H9 (cell line): ENCODE measurements around the gene ALDH1A3. TPM values are rescaled to one million over a fixed set of nuclear protein-coding genes. Genes with fewer than 3 reads are reported as not detected.
A peak's percentile ranks its signal among the peaks of the same experiment; 100 is the strongest.

ENCODE experiments used
- DNase-seq: peaks from one replicate; pipeline ENCODE4 v3.0.0-alpha.2; 2017
- H2AFZ ChIP-seq: one replicate; pipeline ENCODE4 v1.6.1; 2013; ENCODE audit warnings: mild to moderate bottlenecking, low read length, control low read depth, moderate library complexity
- H2AK5ac ChIP-seq: 2 replicates; pipeline ENCODE4 v1.6.1; 2013; ENCODE audit warnings: low read length, control low read depth, mixed read lengths; ENCODE audit not compliant: insufficient read length
- H2BK120ac ChIP-seq: one replicate; pipeline ENCODE4 v1.6.1; 2013; ENCODE audit warnings: low read depth, mild to moderate bottlenecking, low read length, control low read depth, inconsistent platforms; ENCODE audit not compliant: poor library complexity, severe bottlenecking
- H2BK12ac ChIP-seq: 2 replicates; pipeline ENCODE4 v1.6.1; 2013; ENCODE audit warnings: low read length, control low read depth, mixed read lengths, low read depth; ENCODE audit not compliant: insufficient read length
- H2BK15ac ChIP-seq: 2 replicates; pipeline ENCODE4 v1.6.1; 2013; ENCODE audit warnings: low read depth, low read length, control low read depth
- H2BK20ac ChIP-seq: one replicate; pipeline ENCODE4 v1.6.1; 2013; ENCODE audit warnings: low read depth, mild to moderate bottlenecking, low read length, control low read depth, inconsistent platforms; ENCODE audit not compliant: poor library complexity, severe bottlenecking
- H2BK5ac ChIP-seq: 2 replicates; pipeline ENCODE4 v1.6.1; 2013; ENCODE audit warnings: low read length, control low read depth, mixed read lengths; ENCODE audit not compliant: insufficient read length
- H3K14ac ChIP-seq: 2 replicates; pipeline ENCODE4 v1.6.1; 2013; ENCODE audit warnings: low read length, control low read depth; ENCODE audit not compliant: insufficient read depth
- H3K18ac ChIP-seq: 2 replicates; pipeline ENCODE4 v1.6.1; 2013; ENCODE audit warnings: low read depth, mild to moderate bottlenecking, mixed read lengths, low read length, control low read depth; ENCODE audit not compliant: insufficient read length
- H3K23ac ChIP-seq: 2 replicates; pipeline ENCODE4 v1.6.1; 2013; ENCODE audit warnings: low read length, control low read depth, mixed read lengths, low read depth; ENCODE audit not compliant: insufficient read length
- H3K23me2 ChIP-seq: 2 replicates; pipeline ENCODE4 v1.6.1; 2013; ENCODE audit warnings: low read depth, mild to moderate bottlenecking, mixed read lengths, low read length, control low read depth; ENCODE audit not compliant: insufficient read length, poor library complexity, severe bottlenecking
- H3K27ac ChIP-seq: 2 replicates; pipeline ENCODE4 v1.5.1; 2013; ENCODE audit warnings: low read length, control low read depth, mixed read lengths, low read depth; ENCODE audit not compliant: insufficient read length
- H3K27me3 ChIP-seq: 2 replicates; pipeline ENCODE4 v1.6.1; 2013; ENCODE audit warnings: low read length, control low read depth, inconsistent platforms; ENCODE audit not compliant: insufficient read depth
- H3K4ac ChIP-seq: 2 replicates; pipeline ENCODE4 v1.6.1; 2013; ENCODE audit warnings: low read depth, mild to moderate bottlenecking, control low read depth, inconsistent platforms, low read length, moderate library complexity
- H3K4me1 ChIP-seq: 2 replicates; pipeline ENCODE4 v1.6.1; 2013; ENCODE audit warnings: low read length, control low read depth, inconsistent platforms; ENCODE audit not compliant: insufficient read depth
- H3K4me2 ChIP-seq: 2 replicates; pipeline ENCODE4 v1.6.1; 2013; ENCODE audit warnings: low read length, control low read depth, mixed read lengths; ENCODE audit not compliant: insufficient read length, insufficient read depth
- H3K56ac ChIP-seq: 2 replicates; pipeline ENCODE4 v1.6.1; 2013; ENCODE audit warnings: low read depth, mild to moderate bottlenecking, mixed read lengths, low read length, control low read depth; ENCODE audit not compliant: insufficient read length
- H3K79me1 ChIP-seq: 2 replicates; pipeline ENCODE4 v1.6.1; 2013; ENCODE audit warnings: low read depth, mild to moderate bottlenecking, moderate library complexity, low read length, control low read depth, inconsistent platforms; ENCODE audit not compliant: insufficient read depth, poor library complexity, severe bottlenecking
- H3K79me2 ChIP-seq: 2 replicates; pipeline ENCODE4 v1.6.1; 2013; ENCODE audit warnings: low read length, control low read depth, inconsistent platforms; ENCODE audit not compliant: insufficient read depth
- H3K9ac ChIP-seq: 2 replicates; pipeline ENCODE4 v1.6.1; 2013; ENCODE audit warnings: low read length, control low read depth, mixed read lengths; ENCODE audit not compliant: insufficient read length; ENCODE audit errors: extremely low read depth
- H3K9me3 ChIP-seq: one replicate; pipeline ENCODE4 v1.6.1; 2013; ENCODE audit warnings: low read depth, low read length, inconsistent platforms; ENCODE audit not compliant: control insufficient read depth
- H3T11ph ChIP-seq: one replicate; pipeline ENCODE4 v1.6.1; 2013; ENCODE audit warnings: mild to moderate bottlenecking, low read length, control low read depth, inconsistent platforms
- H4K20me1 ChIP-seq: one replicate; pipeline ENCODE4 v1.6.1; 2013; ENCODE audit not compliant: control insufficient read depth, insufficient read length, insufficient read depth
- H4K5ac ChIP-seq: 2 replicates; pipeline ENCODE4 v1.6.1; 2013; ENCODE audit warnings: low read depth, mild to moderate bottlenecking, mixed read lengths, low read length, control low read depth; ENCODE audit not compliant: insufficient read length
- H4K8ac ChIP-seq: replicated peaks from 2 replicates; pipeline ENCODE4 v1.6.1; 2013; ENCODE audit warnings: low read length, control low read depth, mixed read lengths, low read depth; ENCODE audit not compliant: insufficient read length
- H4K91ac ChIP-seq: 2 replicates; pipeline ENCODE4 v1.6.1; 2013; ENCODE audit warnings: low read depth, mild to moderate bottlenecking, moderate library complexity, mixed read lengths, low read length, control low read depth; ENCODE audit not compliant: insufficient read length
- H3K27ac Mint-ChIP-seq, 3 experiments: 2 replicates in 2 of 3; 3 replicates in 1 of 3; pipeline ENCODE4 v1.8.0; 2020 to 2021; ENCODE audit warnings: mixed read lengths in 3 of 3, mild to moderate bottlenecking in 1 of 3, moderate library complexity in 1 of 3
- H3K27me3 Mint-ChIP-seq: 2 replicates; pipeline ENCODE4 v1.8.0; 2021; ENCODE audit warnings: low read depth, mild to moderate bottlenecking, moderate library complexity, mixed read lengths
- H3K36me3 Mint-ChIP-seq, 3 experiments: 2 replicates in 2 of 3; 3 replicates in 1 of 3; pipeline ENCODE4 v1.8.0; 2020 to 2021; ENCODE audit warnings: low read depth in 3 of 3, mixed read lengths in 3 of 3; ENCODE audit not compliant: insufficient read depth in 1 of 3
- H3K4me1 Mint-ChIP-seq, 2 experiments: 2 replicates each; pipeline ENCODE4 v1.8.0; 2020; ENCODE audit warnings: mixed read lengths in 2 of 2
- H3K4me3 Mint-ChIP-seq, 2 experiments: 2 replicates in 1 of 2; 3 replicates in 1 of 2; pipeline ENCODE4 v1.8.0; 2020 to 2021; ENCODE audit warnings: mild to moderate bottlenecking in 2 of 2, mixed read lengths in 2 of 2, moderate library complexity in 1 of 2
- H3K9me3 Mint-ChIP-seq, 2 experiments: 2 replicates in 1 of 2; 3 replicates in 1 of 2; pipeline ENCODE4 v1.8.0; 2020; ENCODE audit warnings: mild to moderate bottlenecking in 2 of 2, mixed read lengths in 2 of 2, moderate library complexity in 1 of 2
- CTCF ChIP-seq: fragments of 200-600 bp; sonication (generic); conservative IDR thresholded peaks from 3 replicates; pipeline ENCODE4 v1.8.0; 2021; ENCODE audit warnings: antibody characterized with exemption, mild to moderate bottlenecking
- WGBS: extraction: QIAGEN DNeasy Blood & Tissue Kit; methylation state at CpG from one replicate; pipeline ENCODE4 v1.1.7; 2013; ENCODE audit warnings: missing lambda C conversion rate, low lambda C conversion rate, mixed read lengths; ENCODE audit not compliant: insufficient read length; ENCODE audit errors: extremely low coverage; 5-methylcytosine and 5-hydroxymethylcytosine counted together
- total RNA-seq: library from RNA; stranded (reverse); gene quantifications from 2 replicates; pipeline ENCODE4 v1.2.1, GENCODE V29; 2021

Gene ALDH1A3
- total RNA-seq, 1 experiment from 2014 or later = 9.2 TPM

- WGBS = no CpG with 5 or more reads among the region's 87 CpGs
Observed at GRCh38 chr15:100918690-100919480, 39.3 kb downstream of the ALDH1A3 start, which contains the start of gene LRRK1. LRRK1 (plus strand) TSS chr15:100919357; CDS start chr15:100924633, 5,276 bp downstream.

More at GRCh38 chr15:100918690-100919480, 39.3 kb downstream of the ALDH1A3 start, which contains the start of gene LRRK1:
- Mint-ChIP-seq H3K27me3 (peaks cover 70% of the 10 kb centered on the region), H3K9me3 (no peaks in the 10 kb centered on the region; a peak in 1 of 5 replicates), H3K4me1 (peaks cover 6 to 19% of the 10 kb centered on the region in 2 experiments), H3K27ac (no peak within 1 kb of the TSS), H3K36me3 (no peaks in the 10 kb centered on the region; a peak in 2 of 7 replicates), H3K4me3 (peak within 1 kb of the TSS; percentile 59 to 83)
- Histone ChIP-seq H3K4me2 (peak within 1 kb of the TSS; percentile 69), H2BK12ac (no peak within 1 kb of the TSS), H2BK15ac (no peak within 1 kb of the TSS; the same call in 1 of the 2 replicates), H3K27ac (no peak within 1 kb of the TSS), H3T11ph (no peak within 1 kb of the TSS), H3K4me1 (no peaks in the 10 kb centered on the region), H3K14ac (peak within 1 kb of the TSS; percentile 12; the same call in 1 of the 2 replicates), H2AK5ac (no peak within 1 kb of the TSS), H3K18ac (no peak within 1 kb of the TSS), H4K20me1 (no peaks in the 10 kb centered on the region), H3K56ac (no peak within 1 kb of the TSS), H2AFZ (no peak within 1 kb of the TSS), H2BK5ac (no peak within 1 kb of the TSS), H3K79me2 (no peaks in the 10 kb centered on the region), H2BK120ac (no peak within 1 kb of the TSS), H3K9me3 (no peaks in the 10 kb centered on the region), H4K5ac (no peak within 1 kb of the TSS), H3K23me2 (peaks cover 13% of the 10 kb centered on the region), H3K4ac (no peak within 1 kb of the TSS), H3K79me1 (no peaks in the 10 kb centered on the region), H3K23ac (no peak within 1 kb of the TSS), H4K91ac (no peak within 1 kb of the TSS), H4K8ac (no peak within 1 kb of the TSS), H3K27me3 (peaks cover 28% of the 10 kb centered on the region), H2BK20ac (no peak within 1 kb of the TSS), H3K9ac (no peak within 1 kb of the TSS)
- no peak for TF ChIP-seq CTCF
- no peak for DNase-seq
